ENCODE measurements around the gene CYP2W1. TPM values are rescaled to one million over a fixed set of nuclear protein-coding genes. Genes with fewer than 3 reads are reported as not detected.

The CYP2W1 gene
- total RNA-seq, 4 donors from 2014 or later: 11.7 to 31.6 (median 19.3) TPM

- TF ChIP-seq, protein P1, sequence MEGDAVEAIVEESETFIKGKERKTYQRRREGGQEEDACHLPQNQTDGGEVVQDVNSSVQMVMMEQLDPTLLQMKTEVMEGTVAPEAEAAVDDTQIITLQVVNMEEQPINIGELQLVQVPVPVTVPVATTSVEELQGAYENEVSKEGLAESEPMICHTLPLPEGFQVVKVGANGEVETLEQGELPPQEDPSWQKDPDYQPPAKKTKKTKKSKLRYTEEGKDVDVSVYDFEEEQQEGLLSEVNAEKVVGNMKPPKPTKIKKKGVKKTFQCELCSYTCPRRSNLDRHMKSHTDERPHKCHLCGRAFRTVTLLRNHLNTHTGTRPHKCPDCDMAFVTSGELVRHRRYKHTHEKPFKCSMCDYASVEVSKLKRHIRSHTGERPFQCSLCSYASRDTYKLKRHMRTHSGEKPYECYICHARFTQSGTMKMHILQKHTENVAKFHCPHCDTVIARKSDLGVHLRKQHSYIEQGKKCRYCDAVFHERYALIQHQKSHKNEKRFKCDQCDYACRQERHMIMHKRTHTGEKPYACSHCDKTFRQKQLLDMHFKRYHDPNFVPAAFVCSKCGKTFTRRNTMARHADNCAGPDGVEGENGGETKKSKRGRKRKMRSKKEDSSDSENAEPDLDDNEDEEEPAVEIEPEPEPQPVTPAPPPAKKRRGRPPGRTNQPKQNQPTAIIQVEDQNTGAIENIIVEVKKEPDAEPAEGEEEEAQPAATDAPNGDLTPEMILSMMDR (IDR thresholded peaks at IDR 0.05): no peak
- no peak for TF ChIP-seq POLR2A (IDR thresholded peaks at IDR 0.05)
- intact Hi-C loops (cut with DNase I; ENCODE audit: low total_unique reads): no loop called here
- no peak overlapping the region for H3K4me3 ChIP-seq (ENCODE audit: low read depth, poor library complexity, severe bottlenecking)
- WGBS, 2 donors: 95 to 96% methylated on average over 42 to 44 of the region's 45 CpGs
- no peak for DNase-seq (ENCODE audit: low spot score in 2 of 2)
These were observed 40.0 kb downstream of the CYP2W1 start for GRCh38 chr7:1022801-1023465.

DNA sequence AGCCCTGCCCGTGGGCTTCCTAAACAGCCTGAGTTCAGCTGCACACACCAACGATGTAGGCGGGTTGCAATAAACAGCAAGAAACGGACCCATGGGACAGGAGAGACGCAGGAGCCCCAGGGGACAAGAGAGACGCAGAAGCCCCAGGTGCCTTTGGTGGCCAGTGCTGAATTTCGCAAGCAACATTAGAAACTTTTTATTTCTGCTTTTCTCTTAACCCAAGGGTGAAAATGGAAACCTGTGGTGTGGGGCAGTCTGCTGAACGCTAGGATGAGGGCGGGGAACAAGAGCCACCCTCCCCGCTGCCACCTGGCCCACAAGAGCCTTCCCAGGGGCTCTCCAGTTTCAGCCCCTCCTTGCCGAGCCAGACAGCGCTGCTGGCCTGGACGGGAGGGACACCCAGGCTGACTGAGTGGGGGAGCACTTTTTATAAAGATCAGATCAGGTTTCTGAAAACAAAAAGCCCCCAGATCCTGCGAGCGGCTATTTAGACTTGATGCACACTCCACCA is 41.4 kb downstream of the CYP2W1 start:
- 79 to 81% methylated on average over 15 of the region's 15 CpGs for WGBS, 2 donors
- DNase-seq (ENCODE audit: low spot score in 2 of 2): no peak
- intact Hi-C loops (cut with DNase I; ENCODE audit: low total_unique reads): no loop called here
- no peak for TF ChIP-seq POLR2A (IDR thresholded peaks at IDR 0.05)
- no peak overlapping the region for H3K4me3 ChIP-seq (ENCODE audit: low read depth, poor library complexity, severe bottlenecking)

- DNase-seq (ENCODE audit: low spot score in 2 of 2): no peak
- no peak overlapping the region for H3K4me3 ChIP-seq (ENCODE audit: low read depth, poor library complexity, severe bottlenecking)
- TF ChIP-seq POLR2A (IDR thresholded peaks at IDR 0.05): no peak
- TF ChIP-seq, protein P1 (IDR thresholded peaks at IDR 0.05): no peak
- intact Hi-C loops (cut with DNase I; ENCODE audit: low total_unique reads): no loop called here
- 90 to 93% methylated on average over 23 to 25 of the region's 25 CpGs for WGBS, 2 donors
These were observed 42.1 kb downstream of the CYP2W1 start for GRCh38 chr7:1024876-1025742.

DNA sequence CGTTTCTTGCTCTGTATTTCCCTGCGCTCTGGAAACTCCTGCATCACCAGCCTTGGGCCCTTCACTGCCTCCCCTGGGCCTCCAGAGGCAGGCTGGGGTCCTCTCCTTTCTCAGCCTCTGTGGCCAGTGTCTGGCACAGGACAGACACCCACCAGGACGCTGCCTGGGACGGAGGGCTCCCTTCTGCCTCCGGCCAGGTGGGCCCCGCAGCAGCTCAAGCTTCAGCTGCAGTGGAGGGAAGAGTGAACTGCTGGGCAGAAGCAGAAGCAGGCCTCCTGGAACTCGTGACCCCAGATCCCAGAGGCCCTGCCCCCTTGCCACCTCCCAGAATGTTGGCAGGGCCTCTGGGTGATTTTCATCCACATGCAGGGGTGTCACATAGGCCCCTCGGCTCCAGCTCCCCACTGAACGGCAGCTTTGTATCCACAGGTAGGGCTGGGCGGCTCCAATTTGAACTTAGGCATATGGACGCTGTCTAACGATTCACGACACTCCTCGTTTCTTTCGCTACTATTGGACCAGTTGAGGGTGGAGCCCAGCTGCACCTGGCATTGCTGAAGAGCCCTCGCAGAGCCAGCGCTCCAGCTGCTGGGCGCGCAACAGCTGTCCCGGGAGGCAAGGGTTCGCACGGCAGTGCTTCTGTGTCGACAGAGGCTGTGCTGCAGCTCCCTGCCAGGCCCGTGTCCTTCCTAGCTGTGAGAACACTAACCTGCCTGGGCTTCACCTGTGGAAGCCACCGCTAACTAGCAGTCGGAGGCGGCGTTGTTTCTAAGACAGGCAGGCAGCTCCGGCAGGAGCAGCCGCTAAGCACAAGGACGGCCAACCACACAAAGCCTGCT is 43.0 kb downstream of the CYP2W1 start:
- intact Hi-C loops (cut with DNase I; ENCODE audit: low total_unique reads): no loop called here
- WGBS, 2 donors: 75 to 79% methylated on average over 24 to 31 of the region's 31 CpGs
- H3K4me3 ChIP-seq (ENCODE audit: low read depth, poor library complexity, severe bottlenecking): no peak overlapping the region
- no peak for DNase-seq (ENCODE audit: low spot score in 2 of 2)
- TF ChIP-seq, protein P1 (IDR thresholded peaks at IDR 0.05): no peak
- TF ChIP-seq POLR2A (IDR thresholded peaks at IDR 0.05): no peak

DNA sequence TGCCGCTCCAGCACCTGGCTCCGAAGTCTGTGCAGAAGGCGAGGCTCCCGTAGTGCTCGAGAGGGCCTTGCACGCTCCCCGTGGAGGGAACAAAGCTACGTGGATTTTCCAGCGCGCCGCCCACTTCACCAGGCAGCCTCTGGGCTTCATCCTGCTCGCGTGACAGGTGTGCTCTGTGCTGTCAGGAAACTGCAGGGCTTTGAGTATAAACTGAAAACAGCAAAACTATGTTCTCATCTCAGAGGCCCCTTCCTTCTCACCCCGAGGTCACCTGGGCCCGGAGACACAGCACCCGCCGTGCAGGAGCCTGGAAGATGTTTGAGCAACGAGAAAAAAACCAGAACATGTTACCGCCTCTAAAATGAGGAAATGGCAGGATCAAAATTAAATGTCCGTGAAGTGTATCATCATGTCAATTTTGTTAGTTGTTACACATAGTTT is 43.8 kb downstream of the CYP2W1 start:
- no peak overlapping the region for H3K4me3 ChIP-seq (ENCODE audit: low read depth, poor library complexity, severe bottlenecking)
- no peak for DNase-seq (ENCODE audit: low spot score in 2 of 2)
- intact Hi-C loops (cut with DNase I; ENCODE audit: low total_unique reads): no loop called here
- 72 to 82% methylated on average over 20 of the region's 20 CpGs for WGBS, 2 donors
- TF ChIP-seq, protein P1 (IDR thresholded peaks at IDR 0.05): no peak
- TF ChIP-seq POLR2A (IDR thresholded peaks at IDR 0.05): no peak
